GM15510 (cell line): Measurements from ENCODE around the gene VENTX.

Experiments used
- POLR2A ChIP-seq: IDR thresholded peaks from 3 replicates; pipeline ENCODE4 v1.6.1; 2011; ENCODE audit warnings: borderline replicate concordance; ENCODE audit not compliant: insufficient read length; ENCODE audit errors: extremely low read depth

VENTX gene, protein sequence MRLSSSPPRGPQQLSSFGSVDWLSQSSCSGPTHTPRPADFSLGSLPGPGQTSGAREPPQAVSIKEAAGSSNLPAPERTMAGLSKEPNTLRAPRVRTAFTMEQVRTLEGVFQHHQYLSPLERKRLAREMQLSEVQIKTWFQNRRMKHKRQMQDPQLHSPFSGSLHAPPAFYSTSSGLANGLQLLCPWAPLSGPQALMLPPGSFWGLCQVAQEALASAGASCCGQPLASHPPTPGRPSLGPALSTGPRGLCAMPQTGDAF

DNA sequence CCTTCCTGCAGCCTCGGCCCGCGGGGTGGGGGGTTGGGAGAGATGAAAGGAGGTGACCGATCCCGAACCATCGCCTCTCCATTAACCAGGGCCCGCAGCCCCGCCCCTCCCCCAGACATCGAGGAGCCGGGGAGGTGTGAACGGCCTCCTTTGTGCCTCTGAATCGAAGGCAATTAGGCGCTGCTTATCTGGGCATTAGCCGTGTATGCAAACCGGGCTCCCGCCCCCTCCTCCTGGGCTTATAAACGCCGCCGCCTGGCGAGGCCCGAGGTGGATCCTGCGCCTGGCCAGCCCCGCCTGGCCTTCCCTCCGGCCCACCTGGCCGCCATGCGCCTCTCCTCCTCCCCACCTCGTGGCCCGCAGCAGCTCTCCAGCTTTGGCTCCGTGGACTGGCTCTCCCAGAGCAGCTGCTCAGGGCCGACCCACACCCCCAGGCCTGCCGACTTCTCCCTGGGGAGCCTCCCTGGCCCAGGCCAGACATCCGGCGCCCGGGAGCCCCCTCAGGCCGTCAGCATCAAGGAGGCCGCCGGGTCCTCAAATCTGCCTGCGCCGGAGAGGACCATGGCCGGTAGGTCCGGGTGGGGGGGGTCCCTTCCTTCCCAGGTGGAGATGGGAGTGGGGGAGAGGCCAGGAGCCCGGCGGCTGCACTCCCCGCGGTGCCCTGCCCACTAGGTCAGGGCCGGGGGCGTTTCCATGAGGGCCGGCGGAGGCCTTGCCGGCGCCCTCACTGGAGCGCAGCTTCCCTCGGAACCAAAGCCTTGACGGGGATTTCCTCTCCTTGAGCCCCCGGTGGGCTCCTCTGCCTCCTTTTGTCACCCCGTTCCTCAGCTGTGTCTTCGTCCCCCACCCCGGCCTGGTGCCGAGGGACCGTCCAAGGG, at the start of gene VENTX:
Gene VENTX (plus strand): TSS at position 268 of the 878 bp plus-strand sequence. CDS start 60 bp downstream, at position 328.
- no peak for TF ChIP-seq POLR2A

DNA sequence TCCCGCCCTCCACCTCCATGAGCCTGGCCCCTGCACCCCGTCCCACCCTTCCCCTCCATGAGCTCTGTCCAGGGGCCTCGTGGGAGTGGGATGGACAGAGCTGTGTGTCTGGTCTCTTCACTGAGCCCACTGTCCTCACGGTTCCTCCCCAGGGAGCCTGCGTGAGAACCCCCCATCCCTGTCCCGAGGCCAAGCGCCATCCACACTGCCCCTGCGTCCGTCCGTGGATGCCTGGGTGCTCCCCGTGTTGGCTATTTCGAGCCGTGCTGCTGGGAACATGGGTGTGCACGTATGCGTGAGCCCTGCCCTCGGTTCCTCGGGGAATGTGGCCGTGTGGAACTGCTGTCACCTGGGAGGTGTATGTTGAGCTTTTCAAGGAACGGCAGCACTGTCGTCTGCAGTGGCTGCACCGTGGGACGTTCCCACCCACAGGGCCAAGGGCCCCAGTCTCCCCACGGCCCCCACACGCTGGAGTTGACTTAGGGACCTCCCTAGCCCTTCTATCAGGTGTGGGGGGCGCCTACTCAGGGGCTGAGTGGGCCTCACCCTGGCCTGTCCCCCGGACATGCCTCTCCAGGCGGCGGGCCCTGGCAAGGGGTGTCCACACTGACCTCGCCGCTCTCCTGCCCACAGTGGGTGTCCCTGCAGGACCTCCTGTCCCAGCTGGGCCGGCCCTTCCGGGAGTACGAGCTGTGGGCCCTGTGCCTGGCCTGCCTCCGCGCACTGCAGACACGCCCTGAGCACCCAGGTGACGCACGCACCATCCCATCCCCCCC, 49.6 kb upstream of the VENTX start:
- TF ChIP-seq POLR2A, result no peak

DNA sequence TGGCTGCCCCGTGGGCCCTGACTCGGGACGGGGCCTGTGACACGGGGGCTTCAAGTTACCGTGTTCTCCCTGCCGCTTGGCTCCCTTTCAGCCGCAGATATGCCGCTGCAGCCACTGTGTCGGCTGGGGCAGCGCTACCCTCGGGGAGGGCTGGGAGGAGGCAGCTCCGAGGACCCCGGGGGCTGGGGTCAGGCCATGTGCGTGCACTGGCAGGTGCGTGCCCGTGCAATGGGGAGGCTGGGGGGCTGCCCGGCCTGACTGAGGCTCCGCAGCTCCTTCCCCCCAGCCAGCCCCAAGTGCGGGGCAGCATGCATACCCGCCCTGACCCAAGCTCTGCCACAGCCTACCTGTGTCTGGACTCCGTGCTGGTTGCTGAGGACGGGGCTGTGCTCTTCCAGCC, 48.4 kb upstream of the VENTX start:
- no peak for TF ChIP-seq POLR2A

DNA sequence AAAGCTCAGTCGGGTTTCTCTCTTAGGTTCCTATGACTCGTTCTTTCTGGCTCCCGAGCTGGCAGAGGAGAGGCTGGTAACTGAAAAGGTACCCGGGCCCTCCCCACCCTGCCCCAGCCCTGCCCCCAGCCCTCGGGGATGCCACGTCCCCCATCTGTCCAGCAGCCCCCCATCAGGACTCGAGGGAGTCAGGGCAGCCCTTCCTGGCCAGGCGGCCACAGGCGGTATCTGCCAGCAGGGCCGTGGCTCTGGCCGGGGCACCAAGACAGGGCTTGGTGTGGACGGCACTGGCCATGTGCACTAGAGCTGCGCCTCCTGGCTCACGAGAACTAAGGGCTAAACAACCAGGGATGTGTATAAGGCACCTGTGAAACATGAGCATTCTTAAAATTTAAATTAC, 47.9 kb upstream of the VENTX start:
- TF ChIP-seq POLR2A, result no peak

DNA sequence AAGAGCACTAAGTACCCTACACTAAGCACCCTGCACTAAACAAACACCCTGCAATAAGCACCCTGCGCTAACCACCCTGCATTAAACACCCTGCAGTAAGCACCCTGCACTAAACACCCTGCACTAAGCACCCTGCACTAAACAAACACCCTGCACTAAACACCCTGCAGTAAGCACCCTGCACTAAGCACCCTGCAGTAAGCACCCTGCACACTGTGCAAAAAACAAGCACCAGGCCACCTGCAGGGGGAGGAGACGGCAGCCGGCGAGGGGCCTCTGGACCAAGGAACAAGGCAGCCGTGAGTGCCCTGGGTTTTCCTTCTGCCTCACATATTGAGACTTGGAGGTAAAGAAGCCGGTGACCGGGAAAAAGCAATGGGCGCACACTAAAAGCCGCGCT, 47.4 kb upstream of the VENTX start:
- no peak for TF ChIP-seq POLR2A

DNA sequence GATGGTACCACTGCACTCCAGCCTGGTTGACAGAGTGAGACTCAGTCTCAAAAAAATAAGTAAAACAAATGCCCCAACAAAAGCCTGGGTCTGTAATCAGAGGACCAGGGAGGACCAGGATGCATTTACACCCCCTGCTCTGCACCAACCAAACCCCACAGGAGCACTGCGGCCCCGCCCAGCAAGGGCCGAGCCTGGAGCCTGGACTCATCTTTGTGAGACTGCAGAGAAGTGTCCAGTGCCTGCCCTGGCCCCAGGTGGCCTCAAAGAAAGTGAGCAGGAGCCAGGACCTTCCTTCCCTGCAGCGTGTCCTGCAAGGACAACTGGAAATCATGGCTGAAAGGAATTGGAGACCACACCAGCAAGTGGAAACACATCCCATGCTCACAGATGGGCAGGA, 46.0 kb upstream of the VENTX start:
- no peak for TF ChIP-seq POLR2A

DNA sequence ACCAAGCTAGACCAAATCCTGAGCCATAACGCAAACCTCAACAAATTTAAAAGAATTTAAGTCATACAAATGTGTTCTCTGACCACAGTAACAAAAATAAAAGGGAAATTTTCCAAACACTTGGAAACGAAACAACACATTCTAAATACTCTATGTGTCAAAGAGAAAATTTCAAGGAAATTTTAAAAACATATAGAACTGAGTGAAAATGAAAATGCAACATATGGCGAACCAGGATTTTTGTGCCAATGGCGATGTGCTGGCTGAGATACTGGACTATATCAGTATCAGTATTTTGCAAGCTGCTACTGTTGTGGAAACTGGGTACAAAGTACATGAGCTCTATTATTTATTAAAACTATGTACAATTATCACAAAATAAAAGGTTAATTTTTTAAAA, 43.5 kb upstream of the VENTX start:
- TF ChIP-seq POLR2A, result no peak

DNA sequence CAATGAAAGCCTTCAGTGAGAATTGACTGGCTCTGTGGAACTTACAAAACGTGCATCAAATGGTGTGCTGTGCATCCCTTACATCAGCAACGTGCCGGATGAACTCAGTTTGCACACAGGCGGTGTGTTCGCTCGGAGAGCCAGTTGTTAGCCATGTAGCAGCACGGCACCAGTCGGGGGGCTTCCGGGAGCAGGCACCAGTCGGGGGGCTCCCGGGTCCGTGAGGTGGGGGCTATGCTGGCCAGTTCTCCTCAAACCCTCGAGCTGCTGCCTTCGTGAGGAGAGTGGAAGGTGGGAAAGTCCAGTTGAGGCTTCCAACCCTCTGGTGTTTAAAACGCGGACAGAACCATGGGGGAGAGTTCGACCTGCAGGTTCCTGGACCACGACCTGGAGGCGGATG, 42.6 kb upstream of the VENTX start:
- no peak for TF ChIP-seq POLR2A

DNA sequence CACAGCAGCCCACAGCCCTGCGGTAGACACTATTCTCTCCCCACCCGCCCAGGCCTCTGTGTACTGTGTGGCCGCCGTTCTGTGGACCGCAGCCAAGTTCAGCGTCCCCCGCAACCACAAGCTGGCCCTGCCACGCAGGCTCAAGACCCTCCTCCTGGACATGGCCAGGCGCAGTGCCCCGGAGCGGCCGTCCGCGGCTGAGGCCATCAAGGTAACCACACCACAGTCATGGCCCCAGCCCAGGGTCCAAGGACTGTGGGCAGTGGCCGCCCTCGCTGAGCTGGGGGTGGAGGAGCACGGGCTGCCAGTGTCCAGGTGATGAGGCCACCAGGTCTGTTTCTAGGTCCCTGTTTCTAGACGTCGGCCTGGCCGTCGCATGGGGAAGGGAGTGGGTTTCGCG, 42.0 kb upstream of the VENTX start:
- TF ChIP-seq POLR2A, result no peak

DNA sequence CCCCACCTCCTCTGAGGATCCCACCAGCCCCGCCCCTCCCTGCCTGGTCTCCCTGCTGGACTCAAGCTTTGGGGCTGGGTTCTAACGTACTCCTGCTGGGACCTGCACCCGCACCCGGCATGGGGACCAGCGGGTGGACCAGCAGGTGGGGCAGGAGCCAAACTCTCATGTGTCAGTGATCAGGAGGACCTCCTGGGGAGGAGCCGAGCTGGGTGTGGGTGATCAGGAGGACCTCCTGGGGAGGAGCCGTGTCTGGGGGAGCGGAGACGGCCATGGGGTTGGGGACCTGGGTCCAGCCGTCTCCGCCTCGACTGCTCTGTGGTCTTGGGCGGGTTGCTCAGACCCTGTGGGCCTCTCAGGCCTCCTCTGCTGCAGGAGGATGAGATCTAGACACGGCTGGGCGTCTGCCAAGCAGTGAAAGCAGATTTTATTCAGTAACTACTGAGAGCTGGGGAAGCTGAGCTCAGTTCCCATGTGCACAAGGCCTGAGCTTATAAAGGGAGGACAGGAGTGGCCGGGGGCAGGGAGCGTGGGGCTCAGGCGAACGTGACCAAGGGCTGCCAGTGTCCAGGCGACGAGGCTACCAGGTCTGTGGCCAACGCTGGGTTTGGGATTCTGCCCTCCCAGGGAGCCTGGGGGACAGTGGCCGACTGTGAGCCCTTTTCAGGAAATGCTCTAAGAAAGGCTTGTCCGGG, 41.3 kb upstream of the VENTX start:
- TF ChIP-seq POLR2A, result no peak

DNA sequence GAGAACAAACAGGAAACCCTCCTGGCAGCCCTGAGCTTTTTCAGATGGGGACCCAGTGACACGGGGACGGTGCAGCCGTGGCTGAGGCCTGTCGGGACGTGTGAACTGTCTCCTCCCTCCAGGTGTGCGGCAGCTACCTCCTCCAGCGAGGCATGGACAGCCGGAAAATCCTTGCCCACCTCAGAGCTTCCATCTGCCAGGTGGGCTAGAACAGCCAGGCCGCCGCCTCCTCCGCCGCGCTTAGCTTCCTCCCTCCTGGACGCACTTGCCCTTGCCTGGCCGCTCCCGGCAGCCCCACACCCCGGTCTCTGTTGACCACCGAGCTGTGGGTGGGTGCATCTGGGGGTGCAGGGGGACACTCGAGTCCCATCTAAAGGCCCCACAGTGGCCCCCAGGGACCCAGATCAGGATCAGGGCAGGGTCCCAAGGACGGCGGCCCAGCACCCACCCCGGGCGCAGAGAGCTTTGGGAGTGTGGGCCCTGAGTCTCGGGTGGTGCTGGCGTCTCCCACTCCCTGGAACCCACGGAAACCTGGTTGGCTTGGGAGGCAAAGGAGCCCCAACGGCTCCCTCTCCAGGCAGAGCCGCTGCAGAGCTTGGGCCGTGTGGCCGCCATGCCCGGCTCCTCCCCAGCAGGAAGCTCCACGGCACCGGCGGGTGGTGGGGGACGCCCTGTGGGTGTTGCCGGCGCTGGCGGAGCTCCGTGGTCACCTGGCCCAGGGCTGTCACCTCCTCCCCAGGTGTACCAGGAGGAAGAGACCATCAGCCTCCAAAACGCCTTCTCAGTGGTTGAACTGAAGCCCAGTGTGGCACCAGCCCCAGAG, 40.5 kb upstream of the VENTX start:
- TF ChIP-seq POLR2A, result no peak

DNA sequence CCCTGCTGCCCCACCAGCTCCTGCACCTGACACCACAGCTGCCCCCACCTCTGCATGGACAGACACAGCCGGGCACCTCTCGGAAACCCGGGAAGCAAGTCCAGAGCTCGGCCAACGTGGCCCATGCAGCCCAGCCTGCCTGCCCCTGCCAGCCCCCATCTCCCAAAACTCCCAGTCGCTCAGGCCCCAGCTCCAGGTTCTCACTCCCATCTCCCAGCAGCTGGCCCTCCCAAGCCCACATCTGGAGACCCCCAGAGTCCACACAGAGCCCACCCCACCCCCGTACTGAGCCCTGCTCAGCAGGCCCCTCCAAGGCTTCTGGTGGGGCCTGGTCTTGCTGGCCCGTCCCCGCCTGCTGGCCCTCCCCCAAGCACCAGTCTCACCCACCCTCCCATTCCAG, 39.9 kb upstream of the VENTX start:
- TF ChIP-seq POLR2A, result no peak

DNA sequence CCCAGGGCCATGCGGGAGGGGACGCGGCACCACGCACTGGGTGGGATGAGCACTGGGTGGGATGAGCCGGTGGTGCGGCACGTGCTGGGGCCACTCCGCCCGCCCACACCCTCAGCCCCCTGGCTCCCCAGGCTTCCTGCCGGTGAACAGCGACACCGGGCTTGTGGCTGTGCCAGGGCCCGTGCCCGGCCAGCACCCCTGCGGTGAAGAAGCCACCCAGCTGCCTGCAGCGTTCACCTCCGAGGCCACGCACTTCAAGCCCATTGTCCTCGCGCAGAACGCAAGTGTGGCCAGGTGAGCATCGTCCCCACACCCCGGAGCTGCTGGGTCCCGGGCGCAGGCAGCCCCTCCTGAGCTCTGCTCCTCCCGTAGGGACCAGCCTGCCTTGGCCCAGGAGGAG, 39.4 kb upstream of the VENTX start:
- no peak for TF ChIP-seq POLR2A
